Erythroblast (primary cell): ENCODE measurements around the gene XYLT1.

Source experiments
- GATA1 ChIP-seq: IDR thresholded peaks from 2 replicates; pipeline ENCODE4 v1.6.1; 2011; ENCODE audit warnings: low read depth, mild to moderate bottlenecking, control low read depth, low read length, moderate library complexity
- POLR2A ChIP-seq: IDR thresholded peaks from 2 replicates; pipeline ENCODE4 v1.6.1; 2011; ENCODE audit warnings: mild to moderate bottlenecking, low read length

GRCh38 chr16:17433577-17434451, 36.9 kb downstream of the XYLT1 start:
- TF ChIP-seq POLR2A (no peak), GATA1 (no peak)
